K562 (cell line): ENCODE data around the gene STRADB. TPM values are rescaled to one million over a fixed set of nuclear protein-coding genes. Genes with fewer than 3 reads are reported as not detected.

Experiments
- ATF7 ChIP-seq: fragments of 450-650 bp; IDR thresholded peaks from 2 replicates; pipeline ENCODE4 v1.7.1; 2014; ENCODE audit warnings: mild to moderate bottlenecking, moderate library complexity
- BCLAF1 ChIP-seq, 2 experiments: fragments of 450-650 bp in 1 of 2; IDR thresholded peaks; 2 replicates each; pipeline ENCODE4 v1.6.1; 2011 to 2017; ENCODE audit warnings: low read depth in 2 of 2, antibody characterized with exemption in 1 of 2, borderline replicate concordance in 1 of 2, low read length in 1 of 2, mild to moderate bottlenecking in 1 of 2, mixed read lengths in 1 of 2; ENCODE audit not compliant: control insufficient read depth in 1 of 2
- MAFK ChIP-seq: IDR thresholded peaks from 2 replicates; pipeline ENCODE4 v1.6.1; 2011; ENCODE audit warnings: low read length, improper control_type of control experiment
- PCBP2 ChIP-seq: fragments of 200-400 bp; formaldehyde crosslinking; IDR thresholded peaks from 2 replicates; pipeline ENCODE4 v1.6.1; 2018; ENCODE audit warnings: low read length, low read depth, mild to moderate bottlenecking, moderate library complexity; ENCODE audit not compliant: poor library complexity, severe bottlenecking
- SPI1 ChIP-seq: IDR thresholded peaks from 2 replicates; pipeline ENCODE4 v1.6.1; 2011; ENCODE audit warnings: low read depth, low read length, control low read depth, borderline replicate concordance
- TBL1XR1 ChIP-seq, 2 experiments: IDR thresholded peaks; 2 replicates each; pipeline ENCODE4 v1.6.1; 2012; ENCODE audit warnings: improper control_type of control experiment in 2 of 2, low read length in 2 of 2, mild to moderate bottlenecking in 1 of 2
- TCF7 ChIP-seq: sonication (generic); IDR thresholded peaks from 2 replicates; pipeline ENCODE4 v1.6.1; 2016; ENCODE audit warnings: antibody characterized with exemption, borderline replicate concordance
- UBTF ChIP-seq, 2 experiments: IDR thresholded peaks; 2 replicates each; pipeline ENCODE4 v1.6.1; 2012; ENCODE audit warnings: improper control_type of control experiment in 2 of 2, low read depth in 2 of 2, low read length in 2 of 2, borderline replicate concordance in 1 of 2
- ZBTB12 ChIP-seq: fragments of 250-450 bp; sonication (Bioruptor Pico); IDR thresholded peaks from 2 replicates; pipeline ENCODE4 v1.4.0; 2020
- ZBTB2 ChIP-seq: fragments of 450-650 bp; IDR thresholded peaks from 2 replicates; pipeline ENCODE4 v1.6.1; 2016; ENCODE audit warnings: antibody characterized with exemption
- ZNF639 ChIP-seq, 2 experiments: fragments of 200-800 bp in 1 of 2; sonication (Bioruptor generic) in 1 of 2; sonication (generic) in 1 of 2; formaldehyde crosslinking in 1 of 2; IDR thresholded peaks in 1 of 2; conservative IDR thresholded peaks in 1 of 2; 2 replicates each; pipeline versions ENCODE4 v1.5.0 to v1.6.1; 2016 to 2020; ENCODE audit warnings: missing compliant biosample characterization in 1 of 2, missing genetic modification characterization in 1 of 2, missing genetic modification reagents in 1 of 2
- ZNF766 ChIP-seq: fragments of 200-800 bp; sonication (Bioruptor generic); conservative IDR thresholded peaks from 2 replicates; pipeline ENCODE4 v1.6.1; 2016; ENCODE audit warnings: missing genetic modification characterization, missing compliant biosample characterization
- polyA plus RNA-seq, 8 experiments: library from polyadenylated mRNA; depleted of rRNA in 4 of 8; stranded (reverse) in 5 of 8; unstranded in 3 of 8; fragments of >200 nt; fragmentation: Nextera tagmentation in 2 of 8; fragmentation: Illumina TruSeq in 1 of 8; extraction: Ambion mirVana in 2 of 8; extraction: Trizol in 1 of 8; gene quantifications; 2 replicates each; pipeline versions ENCODE4 v1.2.1 to v1.2.3, GENCODE V29; 2011 to 2014; ENCODE audit warnings: inconsistent platforms in 1 of 8, missing spikeins in 1 of 8
- total RNA-seq, 7 experiments: library from RNA; depleted of rRNA in 6 of 7; stranded (reverse); fragments of >200 nt in 6 of 7; fragmentation: Illumina TruSeq in 2 of 7; extraction: Trizol in 2 of 7; gene quantifications; 2 replicates each; pipeline versions ENCODE4 v1.2.1 to v1.2.3, GENCODE V29; 2011 to 2021; ENCODE audit warnings: low replicate concordance in 1 of 7

STRADB gene
- total and polyA plus RNA-seq, 9 of the 15 experiments (the other 6 are each of a cell fraction or from before 2014, with no cell fraction given): 6.9 to 30.6 (median 15.7) TPM

- TF ChIP-seq BCLAF1 (IDR thresholded peaks at IDR 0.05; ENCODE audit: borderline replicate concordance in 1 of 2, control insufficient read depth in 1 of 2, low read depth in 2 of 2, low read length in 1 of 2): 0 out of 4 replicates have a peak, but pooled peaks of 1 of the 2 experiments have one; percentile 43
- peak; percentile 52; the same call in 1 of the 2 replicates for TF ChIP-seq ZBTB2
- no peak for TF ChIP-seq MAFK
- peak in 1 of 2 experiments; percentile 53; a peak in 2 of 4 replicates for TF ChIP-seq UBTF (IDR thresholded peaks at IDR 0.05; ENCODE audit: borderline replicate concordance in 1 of 2, low read depth in 2 of 2, low read length in 2 of 2)
- TF ChIP-seq TBL1XR1 (IDR thresholded peaks at IDR 0.05; ENCODE audit: low read length in 2 of 2): peak in 1 of 2 experiments; percentile 46; a peak in 1 of 4 replicates
- TF ChIP-seq PCBP2: no peak
- TF ChIP-seq ZNF639 (CRISPR knock-in tag; conservative IDR thresholded peaks at IDR 0.05 in 1 of 2, IDR thresholded peaks at IDR 0.05 in 1 of 2): peak in 1 of 2 experiments; percentile 99; a peak in 2 of 4 replicates
- TF ChIP-seq ZNF766 (CRISPR knock-in tag): peak; percentile 55; the same call in 1 of the 2 replicates
- 0 out of 2 replicates have a peak, but pooled peaks have one; percentile 42 for TF ChIP-seq TCF7
- TF ChIP-seq ZBTB12 (CRISPR knock-in tag): peak; percentile 89
- TF ChIP-seq SPI1: peak; percentile 72
- TF ChIP-seq ATF7: peak; percentile 49; the same call in 1 of the 2 replicates
Observed at GRCh38 chr2:201451292-201452057, at the start of gene STRADB, which contains the start of gene TRAK2 (continued).
